HepG2 (cell line): Measurements from ENCODE around the gene ANKS3. TPM values are rescaled to one million over a fixed set of nuclear protein-coding genes. Genes with fewer than 3 reads are reported as not detected.

Source experiments
- CEBPZ ChIP-seq: IDR thresholded peaks from 2 replicates; pipeline ENCODE4 v1.6.1; 2012; ENCODE audit warnings: low read length, improper control_type of control experiment
- EP300 ChIP-seq, 3 experiments: sonication (generic) in 1 of 3; formaldehyde crosslinking in 1 of 3; IDR thresholded peaks; 2 replicates each; pipeline versions ENCODE4 v1.5.1 to v1.6.1; 2011 to 2020; ENCODE audit warnings: low read depth in 2 of 3, low read length in 2 of 3, borderline replicate concordance in 1 of 3, improper control_type of control experiment in 1 of 3, mild to moderate bottlenecking in 1 of 3, missing genetic modification reagents in 1 of 3, moderate library complexity in 1 of 3
- KAT8 ChIP-seq: IDR thresholded peaks from 2 replicates; pipeline ENCODE4 v1.6.1; 2016; ENCODE audit warnings: missing genetic modification reagents, missing compliant biosample characterization
- KDM5A ChIP-seq: fragments of 200-600 bp; sonication (generic); IDR thresholded peaks from 2 replicates; pipeline ENCODE4 v1.7.0; 2018; ENCODE audit warnings: antibody characterized with exemption, mild to moderate bottlenecking, low read length, borderline replicate concordance
- KMT2B ChIP-seq: IDR thresholded peaks from 2 replicates; pipeline ENCODE4 v1.6.1; 2016; ENCODE audit warnings: missing genetic modification reagents, missing compliant biosample characterization
- MYPOP ChIP-seq: sonication (generic); formaldehyde crosslinking; IDR thresholded peaks from 2 replicates; pipeline ENCODE4 v1.8.1; 2023; ENCODE audit warnings: mild to moderate bottlenecking, moderate library complexity, missing genetic modification reagents
- STAG1 ChIP-seq: sonication (generic); formaldehyde crosslinking; IDR thresholded peaks from 2 replicates; pipeline ENCODE4 v1.4.0; 2020; ENCODE audit warnings: missing genetic modification reagents
- ZFY ChIP-seq: sonication (generic); formaldehyde crosslinking; IDR thresholded peaks from 2 replicates; pipeline ENCODE4 v1.4.0; 2020; ENCODE audit warnings: missing genetic modification reagents
- ZNF446 ChIP-seq: sonication (generic); formaldehyde crosslinking; IDR thresholded peaks from 2 replicates; pipeline ENCODE4 v1.5.0; 2020; ENCODE audit warnings: mild to moderate bottlenecking, missing genetic modification reagents
- ZNF687 ChIP-seq: sonication (generic); formaldehyde crosslinking; IDR thresholded peaks from 2 replicates; pipeline ENCODE4 v1.5.1; 2020; ENCODE audit warnings: mild to moderate bottlenecking, missing genetic modification reagents, moderate library complexity
- ZNF709 ChIP-seq: sonication (generic); formaldehyde crosslinking; IDR thresholded peaks from 2 replicates; pipeline ENCODE4 v1.5.0; 2020; ENCODE audit warnings: mild to moderate bottlenecking, missing genetic modification reagents
- ZSCAN21 ChIP-seq: sonication (generic); formaldehyde crosslinking; IDR thresholded peaks from 2 replicates; pipeline ENCODE4 v1.8.0; 2022; ENCODE audit warnings: mild to moderate bottlenecking, missing genetic modification reagents, moderate library complexity, borderline replicate concordance
- polyA plus RNA-seq, 8 experiments: library from polyadenylated mRNA; depleted of rRNA in 3 of 8; stranded (reverse) in 7 of 8; unstranded in 1 of 8; fragments of >200 nt; fragmentation: Illumina TruSeq in 4 of 8; extraction: Trizol in 4 of 8; gene quantifications; 2 replicates each; pipeline versions ENCODE4 v1.2.1 to v1.2.3, GENCODE V29; 2011 to 2016; ENCODE audit warnings: low read depth in 4 of 8, missing spikeins in 1 of 8, mixed read lengths in 1 of 8; ENCODE audit not compliant: insufficient read depth in 1 of 8
- total RNA-seq, 5 experiments: library from RNA; depleted of rRNA; stranded (reverse); fragments of >200 nt; fragmentation: Illumina TruSeq; extraction: Trizol; gene quantifications; 2 replicates each; pipeline ENCODE4 v1.2.3, GENCODE V29; 2016; ENCODE audit warnings: low read depth in 1 of 5

Gene ANKS3
- total and polyA plus RNA-seq, 2 of the 13 experiments (the other 11 are each of a cell fraction or from before 2014, with no cell fraction given): 11.4 to 15.9 TPM

GRCh38 chr16:4768549-4769305, 34.7 kb upstream of the ANKS3 start (continued):
- peak; percentile 76 for TF ChIP-seq ZNF687 (CRISPR knock-in tag)
- TF ChIP-seq MYPOP: peak; percentile 47; the same call in 1 of the 2 replicates
- TF ChIP-seq EP300 (IDR thresholded peaks at IDR 0.05; ENCODE audit: low read depth in 2 of 2, low read length in 2 of 2): 0 out of 4 replicates have a peak, but pooled peaks of 1 of the 2 experiments have one; percentile 18
- TF ChIP-seq EP300 (CRISPR knock-in tag; IDR thresholded peaks at IDR 0.05; ENCODE audit: borderline replicate concordance): no peak
- peak; percentile 68 for TF ChIP-seq KMT2B (CRISPR knock-in tag)
- peak; percentile 70 for TF ChIP-seq ZFY
- peak; percentile 83; the same call in 1 of the 2 replicates for TF ChIP-seq KAT8 (CRISPR knock-in tag)
- TF ChIP-seq ZNF709 (CRISPR knock-in tag): 0 out of 2 replicates have a peak, but pooled peaks have one; percentile 44
- no peak for TF ChIP-seq ZNF446
- TF ChIP-seq STAG1 (CRISPR knock-in tag): 0 out of 2 replicates have a peak, but pooled peaks have one; percentile 14
- no peak; the same call in 1 of the 2 replicates for TF ChIP-seq KDM5A
- TF ChIP-seq CEBPZ: no peak
- TF ChIP-seq ZSCAN21 (CRISPR knock-in tag): 0 out of 2 replicates have a peak, but pooled peaks have one; percentile 51
